ENCODE results near the gene CDC42EP2. TPM values are rescaled to one million over a fixed set of nuclear protein-coding genes. Genes with fewer than 3 reads are reported as not detected.

The CDC42EP2 gene
- total RNA-seq, 1 donor from 2014 or later = 37.7 TPM

DNA sequence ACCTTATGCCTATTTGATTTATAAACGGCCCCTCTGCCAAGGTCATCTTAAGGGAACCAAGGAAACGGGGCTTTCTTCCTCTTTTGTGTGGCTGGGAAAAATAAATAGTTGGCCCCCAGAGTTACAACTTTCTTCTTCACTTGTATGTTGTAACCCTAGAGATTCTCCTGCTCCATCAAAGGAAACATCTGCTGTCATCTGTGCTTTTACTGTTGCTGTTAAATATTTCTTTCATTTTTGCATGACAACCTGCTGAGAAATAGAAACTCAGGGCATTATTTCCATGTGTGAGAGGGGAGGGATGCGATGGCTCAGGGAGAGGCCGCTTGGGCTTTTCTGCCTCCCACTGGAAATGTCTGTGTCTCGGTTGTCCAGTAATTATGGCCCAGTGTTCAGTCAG lies 21.8 kb upstream of the CDC42EP2 start:
- no peak for DNase-seq (ENCODE audit: low spot score)
- Mint-ChIP-seq H3K4me3 (ENCODE audit: unreplicated experiment) (no peak overlapping the region), H3K27me3 (ENCODE audit: unreplicated experiment) (peaks cover 2% of the 10 kb centered on the region), H3K4me1 (ENCODE audit: unreplicated experiment) (peaks cover 16% of the 10 kb centered on the region), H3K36me3 (ENCODE audit: low read depth, unreplicated experiment) (peaks cover 49% of the 10 kb centered on the region), H3K9me3 (ENCODE audit: unreplicated experiment) (no peaks in the 10 kb centered on the region), H3K27ac (ENCODE audit: unreplicated experiment) (no peak overlapping the region)
- TF ChIP-seq, protein P1, sequence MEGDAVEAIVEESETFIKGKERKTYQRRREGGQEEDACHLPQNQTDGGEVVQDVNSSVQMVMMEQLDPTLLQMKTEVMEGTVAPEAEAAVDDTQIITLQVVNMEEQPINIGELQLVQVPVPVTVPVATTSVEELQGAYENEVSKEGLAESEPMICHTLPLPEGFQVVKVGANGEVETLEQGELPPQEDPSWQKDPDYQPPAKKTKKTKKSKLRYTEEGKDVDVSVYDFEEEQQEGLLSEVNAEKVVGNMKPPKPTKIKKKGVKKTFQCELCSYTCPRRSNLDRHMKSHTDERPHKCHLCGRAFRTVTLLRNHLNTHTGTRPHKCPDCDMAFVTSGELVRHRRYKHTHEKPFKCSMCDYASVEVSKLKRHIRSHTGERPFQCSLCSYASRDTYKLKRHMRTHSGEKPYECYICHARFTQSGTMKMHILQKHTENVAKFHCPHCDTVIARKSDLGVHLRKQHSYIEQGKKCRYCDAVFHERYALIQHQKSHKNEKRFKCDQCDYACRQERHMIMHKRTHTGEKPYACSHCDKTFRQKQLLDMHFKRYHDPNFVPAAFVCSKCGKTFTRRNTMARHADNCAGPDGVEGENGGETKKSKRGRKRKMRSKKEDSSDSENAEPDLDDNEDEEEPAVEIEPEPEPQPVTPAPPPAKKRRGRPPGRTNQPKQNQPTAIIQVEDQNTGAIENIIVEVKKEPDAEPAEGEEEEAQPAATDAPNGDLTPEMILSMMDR (IDR thresholded peaks at IDR 0.05; ENCODE audit: unreplicated experiment) = no peak

DNA sequence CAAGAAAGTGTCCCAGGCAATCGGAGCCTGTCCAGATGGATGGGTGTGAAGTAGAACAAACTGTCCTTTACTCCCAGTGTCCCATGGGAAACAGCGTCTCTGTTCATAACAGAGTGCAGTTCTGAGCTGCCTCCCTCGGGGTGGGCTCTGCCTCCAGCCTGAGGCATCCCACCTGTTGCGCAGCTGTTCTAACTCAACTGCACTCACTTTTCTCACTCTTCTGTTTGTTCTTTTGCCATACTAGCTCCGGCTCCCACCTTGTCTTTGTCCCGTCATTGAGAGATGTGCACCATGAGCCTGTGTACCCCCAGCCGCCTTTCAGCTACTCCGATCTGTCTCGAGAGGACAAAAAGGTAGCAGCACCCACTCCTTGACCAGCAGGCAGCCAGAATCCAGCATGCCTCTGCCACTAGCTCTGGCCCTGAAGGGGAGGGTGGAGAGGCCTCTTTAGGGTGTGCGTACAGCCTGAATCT lies 20.7 kb upstream of the CDC42EP2 start:
- H3K4me1 Mint-ChIP-seq (ENCODE audit: unreplicated experiment) = peaks cover 16% of the 10 kb centered on the region
- no peak overlapping the region for H3K27ac Mint-ChIP-seq (ENCODE audit: unreplicated experiment)
- H3K27me3 Mint-ChIP-seq (ENCODE audit: unreplicated experiment) = peaks cover 2% of the 10 kb centered on the region
- TF ChIP-seq, protein P1 (IDR thresholded peaks at IDR 0.05; ENCODE audit: unreplicated experiment) = no peak
- H3K9me3 Mint-ChIP-seq (ENCODE audit: unreplicated experiment) = no peaks in the 10 kb centered on the region
- no peak for DNase-seq (ENCODE audit: low spot score)
- H3K36me3 Mint-ChIP-seq (ENCODE audit: low read depth, unreplicated experiment) = peaks cover 49% of the 10 kb centered on the region
- H3K4me3 Mint-ChIP-seq (ENCODE audit: unreplicated experiment) = peak overlapping the region; percentile 48

DNA sequence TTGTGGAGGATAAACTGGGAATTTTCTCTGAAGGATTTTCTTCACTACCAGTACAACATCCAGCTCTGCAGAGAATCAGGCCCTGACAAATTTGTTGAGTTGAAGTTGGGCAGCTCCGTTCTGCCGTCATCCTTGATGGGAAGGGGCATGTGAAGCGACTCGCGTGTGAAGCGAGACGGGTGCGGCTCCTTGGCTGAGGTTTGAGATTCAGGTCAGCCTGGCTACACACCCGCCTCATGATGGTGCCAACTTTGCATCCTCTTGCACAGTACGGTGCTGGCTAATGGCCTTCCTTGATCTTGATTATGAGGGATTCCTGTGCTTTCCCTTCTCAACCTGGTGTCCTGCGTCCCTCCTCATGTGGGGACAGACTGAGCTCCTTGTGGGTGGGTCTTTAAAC lies 19.7 kb upstream of the CDC42EP2 start:
- H3K9me3 Mint-ChIP-seq (ENCODE audit: unreplicated experiment) = no peaks in the 10 kb centered on the region
- TF ChIP-seq, protein P1 (IDR thresholded peaks at IDR 0.05; ENCODE audit: unreplicated experiment) = no peak
- H3K36me3 Mint-ChIP-seq (ENCODE audit: low read depth, unreplicated experiment) = peaks cover 45% of the 10 kb centered on the region
- H3K27me3 Mint-ChIP-seq (ENCODE audit: unreplicated experiment) = peaks cover 2% of the 10 kb centered on the region
- H3K27ac Mint-ChIP-seq (ENCODE audit: unreplicated experiment) = no peak overlapping the region
- no peak for DNase-seq (ENCODE audit: low spot score)
- H3K4me3 Mint-ChIP-seq (ENCODE audit: unreplicated experiment) = no peak overlapping the region
- H3K4me1 Mint-ChIP-seq (ENCODE audit: unreplicated experiment) = peaks cover 16% of the 10 kb centered on the region

DNA sequence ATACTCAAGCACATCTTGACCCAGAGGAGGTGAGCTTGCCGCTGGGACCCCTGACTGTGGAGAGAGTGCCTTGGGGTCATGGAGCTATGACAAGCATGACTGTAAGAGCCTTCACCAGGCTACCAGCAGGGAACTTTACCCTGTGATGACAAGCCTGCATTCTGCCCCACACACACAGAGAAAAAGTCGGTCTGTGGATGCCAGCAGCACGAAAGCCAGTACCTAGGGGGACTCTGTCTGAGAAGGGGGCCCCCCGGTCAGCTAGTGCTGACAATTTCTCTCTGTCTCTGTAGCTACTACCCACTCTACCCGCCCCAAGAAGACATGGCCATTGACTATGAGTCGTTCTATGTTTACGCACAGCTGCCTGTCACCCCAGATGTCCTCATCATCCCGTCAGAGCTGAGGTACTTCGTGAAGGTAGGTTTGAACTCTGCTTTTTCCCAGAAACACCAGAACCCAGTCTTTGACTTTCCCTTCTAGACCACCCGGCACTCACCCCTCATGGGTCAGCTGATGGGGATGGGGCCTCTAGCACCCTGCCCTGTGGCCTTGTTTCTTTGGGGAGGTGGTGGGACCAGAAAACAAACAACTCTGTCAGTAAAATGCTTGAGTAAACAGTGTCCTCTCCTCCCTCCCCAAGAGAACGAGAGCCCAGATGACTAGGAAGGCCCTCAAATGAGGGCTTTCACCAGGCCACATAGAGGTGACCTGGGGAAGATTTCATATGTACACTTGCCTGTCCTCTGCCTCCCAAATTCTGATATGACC lies 18.9 kb upstream of the CDC42EP2 start:
- H3K4me1 Mint-ChIP-seq (ENCODE audit: unreplicated experiment) = peaks cover 12% of the 10 kb centered on the region
- peaks cover 2% of the 10 kb centered on the region for H3K27me3 Mint-ChIP-seq (ENCODE audit: unreplicated experiment)
- peaks cover 40% of the 10 kb centered on the region for H3K36me3 Mint-ChIP-seq (ENCODE audit: low read depth, unreplicated experiment)
- TF ChIP-seq, protein P1 (IDR thresholded peaks at IDR 0.05; ENCODE audit: unreplicated experiment) = no peak
- H3K9me3 Mint-ChIP-seq (ENCODE audit: unreplicated experiment) = no peaks in the 10 kb centered on the region
- DNase-seq (ENCODE audit: low spot score) = no peak
- peak overlapping the region; percentile 38 for H3K4me3 Mint-ChIP-seq (ENCODE audit: unreplicated experiment)
- H3K27ac Mint-ChIP-seq (ENCODE audit: unreplicated experiment) = no peak overlapping the region

DNA sequence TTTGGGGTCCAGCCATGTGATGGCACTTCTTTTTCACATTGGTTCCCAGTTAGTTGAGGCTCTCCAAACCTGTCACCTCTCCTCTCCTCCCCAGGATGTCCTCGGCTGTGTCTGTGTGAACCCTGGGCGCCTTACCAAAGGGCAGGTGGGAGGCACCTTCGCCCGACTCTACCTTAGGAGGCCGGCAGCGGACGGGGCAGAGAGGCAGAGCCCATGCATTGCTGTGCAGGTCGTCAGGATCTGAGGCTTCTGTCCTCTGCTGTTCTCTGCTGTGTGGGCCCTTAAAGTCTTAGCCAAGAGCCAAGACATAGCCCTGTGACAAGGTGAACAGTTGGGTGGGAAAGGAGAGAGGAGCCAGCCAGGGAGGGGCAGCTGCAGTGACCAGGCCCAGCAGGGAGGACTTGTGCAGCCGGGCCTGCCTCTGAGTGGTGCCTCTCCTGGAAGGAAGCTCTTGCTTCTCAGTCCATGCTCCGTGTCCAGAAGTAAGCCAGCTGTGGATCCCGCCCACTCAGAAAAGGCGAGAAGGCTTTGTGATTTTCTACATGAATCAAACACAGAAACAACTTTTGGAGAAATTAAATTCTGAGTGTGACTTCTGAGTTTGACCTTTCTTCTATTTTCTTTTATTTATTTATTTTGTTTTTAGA lies 17.5 kb upstream of the CDC42EP2 start:
- DNase-seq (ENCODE audit: low spot score) = no peak
- Mint-ChIP-seq H3K27ac (ENCODE audit: unreplicated experiment) (no peak overlapping the region), H3K9me3 (ENCODE audit: unreplicated experiment) (no peaks in the 10 kb centered on the region), H3K4me3 (ENCODE audit: unreplicated experiment) (no peak overlapping the region), H3K27me3 (ENCODE audit: unreplicated experiment) (peaks cover 6% of the 10 kb centered on the region), H3K4me1 (ENCODE audit: unreplicated experiment) (peaks cover 6% of the 10 kb centered on the region), H3K36me3 (ENCODE audit: low read depth, unreplicated experiment) (peaks cover 35% of the 10 kb centered on the region)
- TF ChIP-seq, protein P1 (IDR thresholded peaks at IDR 0.05; ENCODE audit: unreplicated experiment) = no peak
